ENCODE results near the gene GUCY2C.

- TF ChIP-seq ZNF8 (CRISPR knock-in tag; IDR thresholded peaks at IDR 0.05) (no peak), RARB (CRISPR knock-in tag; IDR thresholded peaks at IDR 0.05) (no peak), PPARA (CRISPR knock-in tag; IDR thresholded peaks at IDR 0.05; ENCODE audit: borderline replicate concordance) (no peak), ARNTL (CRISPR knock-in tag; IDR thresholded peaks at IDR 0.05; ENCODE audit: borderline replicate concordance, low read depth) (no peak), PATZ1 (CRISPR knock-in tag; IDR thresholded peaks at IDR 0.05; ENCODE audit: borderline replicate concordance) (no peak), ESRRG (CRISPR knock-in tag; IDR thresholded peaks at IDR 0.05) (no peak), SNAI2 (CRISPR knock-in tag; IDR thresholded peaks at IDR 0.05) (no peak)
- TF ChIP-seq, protein P1, sequence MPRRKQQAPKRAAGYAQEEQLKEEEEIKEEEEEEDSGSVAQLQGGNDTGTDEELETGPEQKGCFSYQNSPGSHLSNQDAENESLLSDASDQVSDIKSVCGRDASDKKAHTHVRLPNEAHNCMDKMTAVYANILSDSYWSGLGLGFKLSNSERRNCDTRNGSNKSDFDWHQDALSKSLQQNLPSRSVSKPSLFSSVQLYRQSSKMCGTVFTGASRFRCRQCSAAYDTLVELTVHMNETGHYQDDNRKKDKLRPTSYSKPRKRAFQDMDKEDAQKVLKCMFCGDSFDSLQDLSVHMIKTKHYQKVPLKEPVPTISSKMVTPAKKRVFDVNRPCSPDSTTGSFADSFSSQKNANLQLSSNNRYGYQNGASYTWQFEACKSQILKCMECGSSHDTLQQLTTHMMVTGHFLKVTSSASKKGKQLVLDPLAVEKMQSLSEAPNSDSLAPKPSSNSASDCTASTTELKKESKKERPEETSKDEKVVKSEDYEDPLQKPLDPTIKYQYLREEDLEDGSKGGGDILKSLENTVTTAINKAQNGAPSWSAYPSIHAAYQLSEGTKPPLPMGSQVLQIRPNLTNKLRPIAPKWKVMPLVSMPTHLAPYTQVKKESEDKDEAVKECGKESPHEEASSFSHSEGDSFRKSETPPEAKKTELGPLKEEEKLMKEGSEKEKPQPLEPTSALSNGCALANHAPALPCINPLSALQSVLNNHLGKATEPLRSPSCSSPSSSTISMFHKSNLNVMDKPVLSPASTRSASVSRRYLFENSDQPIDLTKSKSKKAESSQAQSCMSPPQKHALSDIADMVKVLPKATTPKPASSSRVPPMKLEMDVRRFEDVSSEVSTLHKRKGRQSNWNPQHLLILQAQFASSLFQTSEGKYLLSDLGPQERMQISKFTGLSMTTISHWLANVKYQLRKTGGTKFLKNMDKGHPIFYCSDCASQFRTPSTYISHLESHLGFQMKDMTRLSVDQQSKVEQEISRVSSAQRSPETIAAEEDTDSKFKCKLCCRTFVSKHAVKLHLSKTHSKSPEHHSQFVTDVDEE (CRISPR knock-in tag; IDR thresholded peaks at IDR 0.05), result no peak
Measured at GRCh38 chr12:14589169-14590004, 107.0 kb downstream of the GUCY2C start.
